ENCODE data around the gene PLEKHH2.

- no peak for TF ChIP-seq CTCF (conservative IDR thresholded peaks at IDR 0.05; ENCODE audit: low read depth in 2 of 2)
- no peak for TF ChIP-seq REST (IDR thresholded peaks at IDR 0.05; ENCODE audit: unreplicated experiment)
- TF ChIP-seq POLR2AphosphoS5 (IDR thresholded peaks at IDR 0.05; ENCODE audit: low read depth) = no peak
- TF ChIP-seq EZH2 (IDR thresholded peaks at IDR 0.05; ENCODE audit: low read depth, unreplicated experiment) = no peak
- TF ChIP-seq CREB1 (CRISPR knock-in tag; IDR thresholded peaks at IDR 0.05; ENCODE audit: low read depth) = no peak
- no peak for TF ChIP-seq STAT1 (IDR thresholded peaks at IDR 0.05; ENCODE audit: unreplicated experiment)
- TF ChIP-seq ZNF331 (CRISPR knock-in tag; IDR thresholded peaks at IDR 0.05; ENCODE audit: low read depth) = no peak
- no peak for TF ChIP-seq JUNB (IDR thresholded peaks at IDR 0.05; ENCODE audit: unreplicated experiment)
- TF ChIP-seq EZH2phosphoT487 (IDR thresholded peaks at IDR 0.05; ENCODE audit: unreplicated experiment) = no peak
- TF ChIP-seq ZNF462 (CRISPR knock-in tag; IDR thresholded peaks at IDR 0.05) = no peak
- TF ChIP-seq NANOG (IDR thresholded peaks at IDR 0.05; ENCODE audit: borderline replicate concordance) = no peak
Observed at GRCh38 chr2:43593254-43593653, 43.8 kb upstream of the PLEKHH2 start.
